DMS153 treated with DMSO at 0.1 percent for 48 hours (cell line): ENCODE data around the gene CD6.

Experiments used
- DNase-seq: peaks from one replicate; lab custom pipeline; 2025; ENCODE audit not compliant: unreplicated experiment; lab: John Stamatoyannopoulos, UW

CD6 gene

GRCh38 chr11:60971520-60971919 lies at the start of gene CD6:
Gene CD6 (plus strand): TSS chr11:60971680. CDS start chr11:60971866, 186 bp downstream.
- DNase-seq, result no peak

- no peak for DNase-seq
These were observed 49.6 kb upstream of the CD6 start for GRCh38 chr11:60921777-60922335.

GRCh38 chr11:60922906-60923305 lies 48.6 kb upstream of the CD6 start:
- DNase-seq, result no peak

GRCh38 chr11:60923326-60923725 lies 48.2 kb upstream of the CD6 start:
- DNase-seq, result no peak

- no peak for DNase-seq
These were observed 47.7 kb upstream of the CD6 start for GRCh38 chr11:60923800-60924109.

- peak; percentile 56 for DNase-seq
These were observed 47.2 kb upstream of the CD6 start, which contains the start of gene TMEM132A for GRCh38 chr11:60924110-60924905. Gene TMEM132A (plus strand): TSS chr11:60924460. CDS start chr11:60924634, 174 bp downstream.

- DNase-seq, result no peak
These were observed 46.3 kb upstream of the CD6 start for GRCh38 chr11:60924906-60925853.

- no peak for DNase-seq
These were observed 45.6 kb upstream of the CD6 start for GRCh38 chr11:60925868-60926267.

GRCh38 chr11:60926500-60926899 lies 45.0 kb upstream of the CD6 start:
- no peak for DNase-seq

GRCh38 chr11:60927061-60927592 lies 44.4 kb upstream of the CD6 start:
- no peak for DNase-seq

- DNase-seq, result no peak
These were observed 43.9 kb upstream of the CD6 start for GRCh38 chr11:60927600-60927999.

- DNase-seq, result no peak
These were observed 42.9 kb upstream of the CD6 start for GRCh38 chr11:60928563-60929001.

GRCh38 chr11:60929764-60930163 lies 41.7 kb upstream of the CD6 start:
- DNase-seq, result no peak

GRCh38 chr11:60930394-60930793 lies 41.1 kb upstream of the CD6 start:
- DNase-seq, result no peak

GRCh38 chr11:60931917-60932316 lies 39.6 kb upstream of the CD6 start:
- no peak for DNase-seq

- DNase-seq, result no peak
These were observed 38.7 kb upstream of the CD6 start for GRCh38 chr11:60932605-60933356.

GRCh38 chr11:60933416-60934123 lies 37.9 kb upstream of the CD6 start:
- DNase-seq, result no peak

- DNase-seq, result no peak
These were observed 37.2 kb upstream of the CD6 start for GRCh38 chr11:60934124-60934789.

- DNase-seq, result no peak
These were observed 36.5 kb upstream of the CD6 start for GRCh38 chr11:60934790-60935605.
